Keratinocyte (primary cell): Measurements from ENCODE around the gene FSTL5.

Experiments used
- EZH2 ChIP-seq: IDR thresholded peaks from one replicate; pipeline ENCODE4 v1.6.1; 2012; ENCODE audit warnings: inconsistent platforms, mild to moderate bottlenecking, low read length, moderate library complexity
- TF ChIP-seq, protein P1 (sequence below), 3 experiments: IDR thresholded peaks in 1 of 3; conservative IDR thresholded peaks in 1 of 3; optimal IDR thresholded peaks in 1 of 3; 2 replicates in 2 of 3; 3 replicates in 1 of 3; pipeline versions ENCODE3 to v1.5.1; 2011; ENCODE audit warnings: low read length in 3 of 3, mild to moderate bottlenecking in 3 of 3, moderate library complexity in 2 of 3, control low read depth in 1 of 3, inconsistent platforms in 1 of 3; ENCODE audit not compliant: insufficient read depth in 2 of 3; ENCODE audit errors: extremely low read depth in 1 of 3

GRCh38 chr4:161881370-161881769 lies 282.4 kb downstream of the FSTL5 start:
- TF ChIP-seq, protein P1, sequence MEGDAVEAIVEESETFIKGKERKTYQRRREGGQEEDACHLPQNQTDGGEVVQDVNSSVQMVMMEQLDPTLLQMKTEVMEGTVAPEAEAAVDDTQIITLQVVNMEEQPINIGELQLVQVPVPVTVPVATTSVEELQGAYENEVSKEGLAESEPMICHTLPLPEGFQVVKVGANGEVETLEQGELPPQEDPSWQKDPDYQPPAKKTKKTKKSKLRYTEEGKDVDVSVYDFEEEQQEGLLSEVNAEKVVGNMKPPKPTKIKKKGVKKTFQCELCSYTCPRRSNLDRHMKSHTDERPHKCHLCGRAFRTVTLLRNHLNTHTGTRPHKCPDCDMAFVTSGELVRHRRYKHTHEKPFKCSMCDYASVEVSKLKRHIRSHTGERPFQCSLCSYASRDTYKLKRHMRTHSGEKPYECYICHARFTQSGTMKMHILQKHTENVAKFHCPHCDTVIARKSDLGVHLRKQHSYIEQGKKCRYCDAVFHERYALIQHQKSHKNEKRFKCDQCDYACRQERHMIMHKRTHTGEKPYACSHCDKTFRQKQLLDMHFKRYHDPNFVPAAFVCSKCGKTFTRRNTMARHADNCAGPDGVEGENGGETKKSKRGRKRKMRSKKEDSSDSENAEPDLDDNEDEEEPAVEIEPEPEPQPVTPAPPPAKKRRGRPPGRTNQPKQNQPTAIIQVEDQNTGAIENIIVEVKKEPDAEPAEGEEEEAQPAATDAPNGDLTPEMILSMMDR (optimal IDR thresholded peaks at IDR 0.05 in 1 of 3, IDR thresholded peaks at IDR 0.05 in 1 of 3, conservative IDR thresholded peaks at IDR 0.05 in 1 of 3; ENCODE audit: extremely low read depth in 1 of 3, insufficient read depth in 2 of 3, low read length in 3 of 3), result no peak
- TF ChIP-seq EZH2, result no peak
